ENCODE results near the gene NRXN3.

DNA sequence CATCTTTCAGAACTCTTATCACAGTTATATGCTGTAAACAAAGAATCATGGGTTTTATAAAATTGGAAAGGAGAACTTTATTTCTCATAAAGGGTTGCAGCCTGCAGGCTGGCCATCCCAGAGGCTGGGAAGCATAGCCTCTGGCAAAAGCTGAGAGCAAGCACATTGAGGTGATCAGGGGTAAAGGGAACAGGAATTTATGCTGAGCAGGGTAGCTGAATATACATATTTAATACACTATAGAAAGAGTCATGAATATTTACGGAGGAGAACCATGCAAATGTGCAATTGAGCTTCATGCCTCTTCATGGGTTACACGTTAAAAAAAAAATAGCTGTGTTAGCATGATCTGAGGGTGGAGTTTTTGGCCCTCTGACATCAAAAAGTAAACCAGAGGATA is 653.3 kb downstream of the NRXN3 start:
- TF ChIP-seq, protein P1, sequence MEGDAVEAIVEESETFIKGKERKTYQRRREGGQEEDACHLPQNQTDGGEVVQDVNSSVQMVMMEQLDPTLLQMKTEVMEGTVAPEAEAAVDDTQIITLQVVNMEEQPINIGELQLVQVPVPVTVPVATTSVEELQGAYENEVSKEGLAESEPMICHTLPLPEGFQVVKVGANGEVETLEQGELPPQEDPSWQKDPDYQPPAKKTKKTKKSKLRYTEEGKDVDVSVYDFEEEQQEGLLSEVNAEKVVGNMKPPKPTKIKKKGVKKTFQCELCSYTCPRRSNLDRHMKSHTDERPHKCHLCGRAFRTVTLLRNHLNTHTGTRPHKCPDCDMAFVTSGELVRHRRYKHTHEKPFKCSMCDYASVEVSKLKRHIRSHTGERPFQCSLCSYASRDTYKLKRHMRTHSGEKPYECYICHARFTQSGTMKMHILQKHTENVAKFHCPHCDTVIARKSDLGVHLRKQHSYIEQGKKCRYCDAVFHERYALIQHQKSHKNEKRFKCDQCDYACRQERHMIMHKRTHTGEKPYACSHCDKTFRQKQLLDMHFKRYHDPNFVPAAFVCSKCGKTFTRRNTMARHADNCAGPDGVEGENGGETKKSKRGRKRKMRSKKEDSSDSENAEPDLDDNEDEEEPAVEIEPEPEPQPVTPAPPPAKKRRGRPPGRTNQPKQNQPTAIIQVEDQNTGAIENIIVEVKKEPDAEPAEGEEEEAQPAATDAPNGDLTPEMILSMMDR (IDR thresholded peaks at IDR 0.05; ENCODE audit: low read length) = no peak
- TF ChIP-seq EZH2 (IDR thresholded peaks at IDR 0.05; ENCODE audit: borderline replicate concordance, low read length) = no peak

All from OCI-LY1 (cell line).